ENCODE results near the gene PPP6R3. TPM values are rescaled to one million over a fixed set of nuclear protein-coding genes. Genes with fewer than 3 reads are reported as not detected.

The PPP6R3 gene
- total and polyA plus RNA-seq, 2 of the 13 experiments (the other 11 are each of a cell fraction or from before 2014, with no cell fraction given) = 41.2 to 83.4 TPM

GRCh38 chr11:68545347-68545746 lies 84.8 kb downstream of the PPP6R3 start:
- Histone ChIP-seq H3K27me3 (ENCODE audit: control insufficient read depth in 1 of 2, insufficient read depth in 2 of 2, low read length in 2 of 2) (no peaks in the 10 kb centered on the region), H3K4me2 (ENCODE audit: low read depth, low read length) (no peak overlapping the region), H3K36me3 (replicated peaks in 1 of 2; ENCODE audit: control insufficient read depth in 1 of 2, insufficient read depth in 2 of 2, low read length in 2 of 2) (peaks cover 21 to 81% of the 10 kb centered on the region in 2 experiments), H4K20me1 (ENCODE audit: insufficient read depth, low read length) (peaks cover 7% of the 10 kb centered on the region), H3K9me3 (ENCODE audit: low read length) (no peaks in the 10 kb centered on the region), H3K9ac (ENCODE audit: insufficient read depth, low read depth, low read length) (no peak overlapping the region), H3K79me2 (ENCODE audit: insufficient read depth, low read length) (peaks cover 26% of the 10 kb centered on the region), H3K4me3 (replicated peaks in 1 of 3; ENCODE audit: insufficient read depth in 1 of 3, low read depth in 2 of 3, low read length in 3 of 3) (no peak overlapping the region), H2AFZ (ENCODE audit: low read length) (no peak overlapping the region), H3K4me1 (ENCODE audit: insufficient read depth, low read length) (peaks cover 15% of the 10 kb centered on the region), H3K27ac (ENCODE audit: extremely low read length, insufficient read depth, low read length) (no peak overlapping the region)
- TF ChIP-seq NAIF1 (CRISPR knock-in tag; IDR thresholded peaks at IDR 0.05; ENCODE audit: borderline replicate concordance) = no peak
- no peak for TF ChIP-seq ISL2 (CRISPR knock-in tag; IDR thresholded peaks at IDR 0.05)
- TF ChIP-seq, protein P1, sequence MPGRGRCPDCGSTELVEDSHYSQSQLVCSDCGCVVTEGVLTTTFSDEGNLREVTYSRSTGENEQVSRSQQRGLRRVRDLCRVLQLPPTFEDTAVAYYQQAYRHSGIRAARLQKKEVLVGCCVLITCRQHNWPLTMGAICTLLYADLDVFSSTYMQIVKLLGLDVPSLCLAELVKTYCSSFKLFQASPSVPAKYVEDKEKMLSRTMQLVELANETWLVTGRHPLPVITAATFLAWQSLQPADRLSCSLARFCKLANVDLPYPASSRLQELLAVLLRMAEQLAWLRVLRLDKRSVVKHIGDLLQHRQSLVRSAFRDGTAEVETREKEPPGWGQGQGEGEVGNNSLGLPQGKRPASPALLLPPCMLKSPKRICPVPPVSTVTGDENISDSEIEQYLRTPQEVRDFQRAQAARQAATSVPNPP (CRISPR knock-in tag; IDR thresholded peaks at IDR 0.05) = no peak
- no peak for TF ChIP-seq SOX13 (IDR thresholded peaks at IDR 0.05)
- TF ChIP-seq SOX13 (CRISPR knock-in tag; conservative IDR thresholded peaks at IDR 0.05 in 1 of 2, IDR thresholded peaks at IDR 0.05 in 1 of 2) = no peak
- TF ChIP-seq SALL2 (CRISPR knock-in tag; IDR thresholded peaks at IDR 0.05) = no peak
- TF ChIP-seq FLYWCH1 (CRISPR knock-in tag; IDR thresholded peaks at IDR 0.05) = no peak
- TF ChIP-seq, protein P2, sequence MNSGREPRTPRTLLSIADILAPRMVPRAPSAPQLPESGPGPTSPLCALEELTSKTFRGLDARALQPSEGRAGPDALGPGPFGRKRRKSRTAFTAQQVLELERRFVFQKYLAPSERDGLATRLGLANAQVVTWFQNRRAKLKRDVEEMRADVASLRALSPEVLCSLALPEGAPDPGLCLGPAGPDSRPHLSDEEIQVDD (CRISPR knock-in tag; IDR thresholded peaks at IDR 0.05; ENCODE audit: borderline replicate concordance) = no peak
- no peak for TF ChIP-seq GTF2F1 (IDR thresholded peaks at IDR 0.05; ENCODE audit: low read length)
- in situ Hi-C loops (cut with HindIII; ENCODE audit: extremely low pct_ligation_motif_present, low pct_unique_long_range_greater_than_20kb) (no loop called here), intact Hi-C loops (cut with micrococcal nuclease; ENCODE audit: unreplicated experiment) (no loop called here)
- FAIRE-seq = no peak
- CTCF ChIA-PET (ENCODE audit: low intra/inter-chr PET ratio, low total read pairs) = no interaction called here
- ATAC-seq = no peak
- POLR2A ChIA-PET = no interaction called here
- no TSS peak for BruUV-seq (replicated peaks)
- no peak for DNase-seq (ENCODE audit: low spot score)
